Measurements from ENCODE around the gene ZNF580. TPM values are rescaled to one million over a fixed set of nuclear protein-coding genes. Genes with fewer than 3 reads are reported as not detected.

Gene ZNF580
- polyA plus RNA-seq, 1 donor = 39.9 TPM

DNA sequence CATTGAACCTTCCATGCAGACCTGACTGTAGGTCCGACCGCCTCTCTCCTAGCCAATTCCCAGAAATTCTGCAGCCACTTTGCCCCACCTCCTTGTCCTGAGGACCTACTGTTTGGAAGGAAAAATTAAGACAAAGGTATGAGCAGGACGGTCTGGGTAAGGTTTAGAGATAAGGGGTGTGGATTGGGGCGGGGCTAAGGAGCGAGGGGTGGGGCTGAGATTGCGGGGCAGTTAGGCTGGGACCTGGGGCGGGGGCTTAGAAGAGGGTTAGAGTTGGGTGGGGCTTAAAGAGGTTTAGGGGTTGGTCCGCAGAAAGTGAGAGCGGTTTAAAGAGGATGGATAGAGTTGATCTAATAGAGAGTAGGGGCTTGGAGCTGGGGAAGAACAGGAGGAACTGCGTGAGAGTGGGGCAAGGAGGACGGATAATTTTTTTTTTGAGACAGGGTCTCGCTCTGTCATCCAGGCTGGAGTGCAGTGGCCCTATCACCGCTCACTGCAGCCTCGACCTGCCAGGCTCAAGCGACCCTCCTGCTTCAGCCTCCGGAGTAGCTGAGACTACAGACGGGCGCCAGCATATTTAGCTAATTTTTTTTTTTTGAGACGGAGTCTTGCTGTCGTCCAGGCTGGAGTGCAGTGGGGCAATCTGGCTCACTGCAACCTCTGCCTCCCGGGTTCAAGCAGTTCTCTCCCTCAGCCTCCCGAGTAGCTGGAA, 37.1 kb upstream of the ZNF580 start:
- no peak for DNase-seq

DNA sequence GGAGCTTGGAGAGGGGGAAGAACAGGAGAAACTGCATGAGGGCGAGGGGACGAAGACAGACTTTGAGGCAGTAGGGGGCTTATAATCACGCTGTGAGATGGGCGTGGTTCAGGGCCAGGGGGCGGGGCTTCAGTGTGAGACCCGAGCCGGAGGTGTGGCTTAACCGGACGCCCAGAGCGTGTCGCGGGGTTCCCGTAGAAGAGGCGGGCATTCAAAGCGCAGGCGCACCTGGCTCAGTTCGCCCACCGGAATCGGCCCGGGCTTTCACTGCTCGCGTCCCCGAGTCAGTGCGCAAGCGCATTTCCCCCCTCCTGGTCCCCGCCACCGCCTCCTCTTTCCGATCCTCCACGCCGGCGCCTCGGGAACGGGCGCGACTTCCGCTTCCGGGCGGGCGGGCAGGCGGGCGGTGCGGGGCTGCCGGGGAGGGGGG, 35.6 kb upstream of the ZNF580 start:
- peak; percentile 97 for DNase-seq

DNA sequence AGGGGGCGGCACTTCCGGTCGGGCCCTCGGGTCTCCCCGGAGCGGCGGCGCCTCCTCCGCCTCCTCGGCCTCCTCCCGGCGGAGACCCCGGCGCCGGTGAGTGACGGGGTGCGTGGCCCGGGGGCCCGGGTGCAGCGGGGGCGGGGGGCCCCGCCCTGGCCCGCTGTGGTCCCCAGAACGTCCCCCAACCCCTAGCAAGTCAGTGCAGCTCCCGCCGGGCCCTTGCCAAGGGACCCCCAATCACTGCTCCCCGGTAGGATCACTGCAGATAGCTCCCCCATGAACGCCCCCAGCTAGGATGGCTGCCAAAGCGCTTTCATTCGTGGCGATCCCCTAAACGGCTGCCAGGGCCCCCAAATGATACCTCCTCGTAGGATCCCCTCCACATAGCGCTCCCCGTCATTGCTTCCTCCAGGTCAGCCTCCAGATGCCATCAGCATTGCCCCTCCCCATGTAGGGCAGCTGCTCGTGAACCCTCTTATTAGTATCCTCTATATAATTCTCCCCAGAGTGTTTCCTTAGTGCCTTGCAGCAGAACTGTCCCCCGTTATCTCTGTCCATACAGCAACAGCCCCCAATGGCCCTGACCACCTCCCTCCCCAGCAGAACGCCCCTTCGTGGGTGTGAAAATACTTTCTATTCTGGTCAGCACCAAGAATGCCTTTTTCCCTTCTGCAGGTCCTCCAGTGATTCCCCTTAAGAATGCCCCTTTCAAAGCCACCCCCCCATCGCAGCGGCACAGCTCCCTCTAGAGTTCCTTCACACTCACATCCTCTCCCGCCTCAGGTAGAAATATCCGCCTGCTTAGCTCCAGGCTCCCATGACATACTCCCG, 34.9 kb upstream of the ZNF580 start, which contains the start of gene ZNF865:
ZNF865 (plus strand) TSS at position 11 of the 834 bp plus-strand sequence. CDS start 7,972 bp downstream, outside the sequence.
- peak; percentile 86 for DNase-seq

DNA sequence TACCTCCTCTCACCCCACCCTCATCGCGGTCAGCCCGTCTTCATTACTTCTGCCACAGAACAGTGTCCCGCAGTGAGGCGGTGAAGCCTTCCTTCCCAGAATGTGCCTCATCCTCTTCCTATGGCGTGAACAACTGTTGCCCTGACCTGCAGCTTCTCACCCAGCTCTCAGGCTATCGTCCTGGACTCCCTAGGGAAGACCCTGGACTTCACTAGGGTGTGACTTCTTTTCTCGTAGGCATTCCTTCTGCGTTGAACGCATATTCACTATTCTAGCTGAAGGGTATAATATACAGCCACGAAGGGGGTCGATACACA, 34.4 kb upstream of the ZNF580 start:
- DNase-seq = no peak

DNA sequence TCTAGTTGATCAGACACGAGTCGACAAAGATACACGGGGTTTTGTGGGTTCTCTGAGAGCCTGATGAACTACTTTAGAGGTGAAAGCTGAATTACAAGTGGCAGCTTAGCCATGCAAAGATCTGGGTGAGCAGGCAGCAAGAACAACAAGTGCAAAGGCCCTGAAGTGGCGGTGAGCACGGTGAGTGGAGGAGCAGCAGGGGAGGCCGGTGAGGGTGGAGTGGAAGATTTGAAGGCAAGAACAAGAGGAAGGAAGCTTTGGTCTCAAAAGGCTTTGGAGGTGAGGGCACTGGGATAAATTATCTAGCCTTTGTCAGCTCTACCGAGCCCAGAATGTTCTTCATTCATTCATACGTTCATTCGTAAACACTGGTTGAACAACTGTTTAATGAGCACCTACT, 34.0 kb upstream of the ZNF580 start:
- no peak for DNase-seq

DNA sequence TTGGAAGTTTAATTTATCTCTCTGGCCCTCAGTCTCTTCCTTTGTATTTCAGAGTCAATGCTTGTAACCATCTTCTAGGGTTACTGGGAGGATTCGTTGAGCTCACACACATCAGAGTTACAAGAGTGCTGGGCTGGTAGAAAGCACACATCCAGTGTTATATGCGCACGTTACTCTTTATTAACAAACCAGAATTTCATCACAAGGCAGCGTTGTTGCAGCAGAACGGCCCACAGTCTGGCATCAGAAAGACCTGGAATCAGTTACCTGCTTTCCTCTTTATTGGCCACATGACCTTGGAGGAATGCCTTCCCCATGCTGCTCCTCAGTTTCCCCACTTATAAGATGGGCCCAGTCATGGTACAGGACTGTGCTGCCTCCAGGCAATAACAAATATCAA, 31.5 kb upstream of the ZNF580 start:
- no peak for DNase-seq

DNA sequence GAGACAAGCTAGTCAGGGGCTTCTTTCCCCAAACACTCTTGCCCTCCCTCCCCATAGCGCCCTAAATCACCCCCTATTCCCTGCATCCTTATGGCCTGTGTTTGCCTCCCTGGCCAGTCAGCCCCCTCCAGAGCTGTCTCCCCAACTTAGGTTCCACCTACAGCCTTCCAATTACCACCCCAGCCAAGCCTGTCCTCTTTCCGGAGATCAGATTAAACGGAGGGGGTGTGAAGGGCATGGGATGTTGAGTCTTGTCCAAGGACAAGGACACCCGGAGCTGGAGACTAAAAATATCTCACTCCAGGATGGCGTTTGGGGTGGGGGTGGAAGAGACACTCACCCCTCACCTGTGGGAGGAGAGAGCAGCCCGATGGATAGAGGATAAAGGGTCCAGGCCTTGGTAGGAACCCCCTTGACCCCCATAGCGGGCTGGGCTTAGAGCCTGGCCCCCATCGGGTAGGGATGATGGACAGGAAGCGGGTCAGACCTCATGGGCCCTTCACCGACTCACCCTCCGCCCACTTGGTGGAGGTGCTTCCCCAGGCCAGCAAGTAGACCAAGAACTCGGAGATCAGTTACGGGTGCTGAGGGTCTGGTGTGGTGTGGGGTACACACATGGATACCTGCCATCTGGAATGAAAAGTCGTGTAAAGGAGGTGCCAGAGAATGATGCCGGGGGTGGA, 29.4 kb upstream of the ZNF580 start:
- no peak for DNase-seq

DNA sequence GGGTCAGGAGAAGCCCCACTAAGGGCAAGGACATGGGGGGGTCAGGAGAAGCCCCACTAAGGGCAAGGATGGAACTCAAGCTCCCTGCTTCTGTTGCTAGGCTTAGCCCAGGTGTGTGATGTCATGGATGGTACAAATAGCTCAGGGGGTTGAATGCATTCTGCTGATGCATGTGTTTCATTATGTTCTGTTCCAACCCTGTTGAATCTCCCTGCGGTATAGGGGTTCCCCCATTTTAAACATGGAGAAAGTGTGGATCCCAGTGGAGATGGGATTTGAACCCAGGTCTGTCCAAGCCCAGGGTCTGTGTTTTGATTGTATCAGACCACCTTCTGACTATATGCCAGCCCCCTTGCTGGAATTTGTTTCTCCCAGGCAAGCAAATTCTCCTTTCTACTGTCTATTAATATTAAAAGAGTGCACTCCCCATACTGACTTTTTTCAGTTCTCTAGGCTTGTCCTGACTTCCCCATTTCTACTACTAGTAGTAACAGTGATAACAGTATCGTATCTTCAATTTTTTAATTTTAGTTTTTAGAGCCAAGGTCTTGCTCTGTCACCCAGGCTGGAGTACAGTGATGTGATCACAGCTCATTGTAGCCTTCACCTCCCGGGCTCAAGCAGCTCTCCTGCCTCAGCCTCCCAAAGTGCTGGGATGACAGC, 28.7 kb upstream of the ZNF580 start:
- DNase-seq = no peak

DNA sequence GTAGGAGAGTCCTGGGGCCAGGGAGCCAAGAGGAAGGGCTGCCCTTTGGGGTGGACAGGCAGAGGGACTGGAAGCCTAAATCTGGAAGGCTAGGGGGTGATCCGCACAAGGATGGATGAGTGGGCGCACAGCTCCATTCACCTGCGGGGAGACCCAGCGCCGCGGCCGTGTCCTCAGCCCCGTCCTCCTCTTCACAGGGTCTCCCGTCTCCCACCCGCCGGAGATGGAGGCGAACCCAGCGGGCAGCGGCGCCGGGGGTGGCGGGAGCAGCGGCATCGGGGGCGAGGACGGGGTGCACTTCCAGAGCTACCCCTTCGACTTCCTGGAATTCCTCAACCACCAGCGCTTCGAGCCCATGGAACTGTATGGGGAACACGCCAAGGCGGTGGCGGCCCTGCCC, 27.4 kb upstream of the ZNF580 start:
- DNase-seq = no peak

DNA sequence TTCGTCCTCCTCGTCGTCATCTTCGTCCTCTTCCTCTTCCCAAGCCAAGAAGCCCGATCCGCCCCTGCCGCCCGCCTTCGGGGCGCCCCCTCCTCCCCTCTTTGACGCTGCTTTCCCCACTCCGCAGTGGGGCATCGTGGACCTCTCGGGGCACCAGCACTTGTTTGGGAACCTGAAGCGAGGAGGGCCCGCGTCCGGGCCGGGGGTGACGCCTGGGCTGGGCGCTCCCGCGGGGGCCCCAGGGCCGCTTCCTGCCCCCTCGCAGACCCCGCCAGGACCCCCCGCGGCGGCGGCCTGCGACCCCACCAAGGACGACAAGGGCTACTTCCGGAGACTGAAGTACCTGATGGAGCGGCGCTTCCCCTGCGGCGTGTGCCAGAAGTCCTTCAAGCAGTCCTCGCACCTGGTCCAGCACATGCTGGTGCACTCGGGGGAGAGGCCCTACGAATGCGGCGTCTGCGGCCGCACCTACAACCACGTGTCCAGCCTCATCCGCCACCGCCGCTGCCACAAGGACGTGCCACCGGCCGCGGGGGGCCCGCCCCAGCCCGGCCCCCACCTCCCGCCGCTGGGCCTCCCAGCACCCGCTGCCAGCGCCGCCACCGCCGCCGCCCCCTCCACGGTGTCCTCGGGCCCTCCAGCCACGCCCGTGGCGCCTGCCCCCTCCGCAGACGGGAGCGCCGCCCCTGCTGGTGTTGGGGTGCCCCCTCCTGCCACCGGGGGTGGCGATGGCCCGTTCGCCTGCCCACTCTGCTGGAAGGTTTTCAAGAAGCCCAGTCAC, 26.7 kb upstream of the ZNF580 start:
- no peak for DNase-seq

DNA sequence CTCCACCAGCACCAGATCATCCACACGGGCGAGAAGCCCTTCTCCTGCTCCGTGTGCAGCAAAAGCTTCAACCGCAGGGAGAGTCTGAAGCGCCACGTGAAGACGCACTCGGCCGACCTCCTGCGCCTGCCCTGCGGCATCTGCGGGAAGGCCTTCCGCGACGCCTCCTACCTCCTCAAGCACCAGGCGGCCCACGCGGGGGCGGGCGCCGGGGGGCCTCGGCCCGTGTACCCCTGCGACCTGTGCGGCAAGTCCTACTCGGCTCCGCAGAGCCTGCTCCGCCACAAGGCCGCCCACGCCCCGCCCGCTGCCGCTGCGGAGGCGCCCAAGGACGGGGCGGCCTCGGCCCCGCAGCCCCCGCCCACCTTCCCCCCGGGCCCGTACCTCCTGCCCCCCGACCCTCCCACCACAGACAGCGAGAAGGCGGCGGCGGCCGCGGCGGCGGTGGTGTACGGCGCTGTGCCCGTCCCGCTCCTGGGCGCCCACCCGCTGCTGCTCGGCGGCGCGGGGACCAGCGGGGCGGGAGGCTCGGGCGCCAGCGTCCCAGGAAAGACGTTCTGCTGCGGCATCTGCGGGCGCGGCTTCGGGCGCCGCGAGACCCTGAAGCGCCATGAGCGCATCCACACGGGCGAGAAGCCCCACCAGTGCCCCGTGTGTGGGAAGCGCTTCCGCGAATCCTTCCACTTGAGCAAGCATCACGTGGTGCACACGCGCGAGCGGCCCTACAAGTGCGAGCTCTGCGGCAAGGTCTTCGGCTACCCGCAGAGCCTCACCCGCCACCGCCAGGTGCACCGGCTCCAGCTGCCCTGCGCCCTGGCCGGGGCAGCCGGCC, 25.9 kb upstream of the ZNF580 start:
- DNase-seq = no peak

DNA sequence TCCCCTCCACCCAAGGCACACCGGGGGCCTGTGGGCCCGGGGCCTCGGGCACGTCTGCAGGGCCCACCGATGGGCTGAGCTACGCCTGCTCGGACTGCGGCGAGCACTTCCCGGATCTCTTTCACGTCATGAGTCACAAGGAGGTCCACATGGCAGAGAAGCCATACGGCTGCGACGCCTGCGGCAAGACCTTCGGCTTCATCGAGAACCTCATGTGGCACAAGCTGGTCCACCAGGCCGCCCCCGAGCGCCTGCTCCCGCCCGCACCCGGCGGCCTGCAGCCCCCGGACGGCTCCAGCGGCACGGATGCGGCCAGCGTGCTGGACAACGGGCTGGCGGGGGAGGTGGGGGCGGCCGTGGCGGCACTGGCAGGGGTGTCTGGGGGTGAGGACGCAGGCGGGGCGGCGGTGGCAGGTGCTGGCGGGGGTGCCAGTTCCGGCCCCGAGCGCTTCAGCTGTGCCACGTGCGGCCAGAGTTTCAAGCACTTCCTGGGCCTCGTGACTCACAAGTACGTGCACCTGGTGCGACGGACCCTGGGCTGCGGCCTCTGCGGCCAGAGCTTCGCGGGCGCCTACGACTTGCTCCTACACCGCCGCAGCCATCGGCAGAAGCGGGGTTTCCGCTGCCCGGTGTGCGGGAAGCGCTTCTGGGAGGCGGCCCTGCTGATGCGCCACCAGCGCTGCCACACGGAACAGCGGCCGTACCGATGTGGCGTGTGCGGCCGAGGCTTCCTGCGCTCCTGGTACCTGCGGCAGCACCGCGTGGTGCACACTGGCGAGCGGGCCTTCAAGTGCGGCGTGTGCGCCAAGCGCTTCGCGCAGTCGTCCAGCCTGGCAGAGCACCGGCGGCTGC, 25.0 kb upstream of the ZNF580 start:
- no peak for DNase-seq

DNA sequence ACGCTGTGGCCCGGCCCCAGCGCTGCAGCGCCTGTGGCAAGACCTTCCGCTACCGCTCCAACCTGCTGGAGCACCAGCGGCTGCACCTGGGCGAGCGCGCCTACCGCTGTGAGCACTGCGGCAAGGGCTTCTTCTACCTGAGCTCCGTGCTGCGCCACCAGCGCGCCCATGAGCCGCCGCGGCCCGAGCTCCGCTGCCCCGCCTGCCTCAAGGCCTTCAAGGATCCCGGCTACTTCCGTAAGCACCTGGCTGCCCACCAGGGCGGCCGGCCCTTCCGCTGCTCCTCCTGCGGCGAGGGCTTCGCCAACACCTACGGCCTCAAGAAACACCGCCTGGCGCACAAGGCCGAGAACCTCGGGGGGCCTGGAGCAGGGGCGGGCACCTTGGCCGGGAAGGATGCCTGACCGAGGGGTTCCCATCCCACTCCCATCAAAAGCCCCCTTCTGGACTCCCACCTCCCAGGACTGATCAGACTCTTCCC, 24.4 kb upstream of the ZNF580 start:
- DNase-seq = no peak

DNA sequence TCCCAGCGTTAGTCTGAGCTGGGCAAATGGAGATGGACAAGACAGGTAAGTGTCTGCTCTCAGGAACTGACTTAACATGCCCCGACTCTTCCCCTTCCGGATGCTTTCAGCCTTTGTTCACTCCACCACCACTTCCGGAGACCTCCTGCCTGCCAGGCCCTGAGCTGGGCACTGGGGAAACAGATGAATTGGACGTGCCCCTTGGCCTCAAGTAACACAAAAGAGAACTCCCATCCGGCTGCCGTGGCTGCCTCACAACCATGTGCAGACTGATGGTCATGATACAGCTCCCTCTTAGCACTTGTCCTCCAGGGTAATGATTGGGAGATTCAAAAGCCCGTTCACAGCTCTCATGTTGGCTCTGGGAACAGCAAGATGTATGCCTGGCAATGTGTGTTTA, 23.4 kb upstream of the ZNF580 start:
- DNase-seq = no peak

DNA sequence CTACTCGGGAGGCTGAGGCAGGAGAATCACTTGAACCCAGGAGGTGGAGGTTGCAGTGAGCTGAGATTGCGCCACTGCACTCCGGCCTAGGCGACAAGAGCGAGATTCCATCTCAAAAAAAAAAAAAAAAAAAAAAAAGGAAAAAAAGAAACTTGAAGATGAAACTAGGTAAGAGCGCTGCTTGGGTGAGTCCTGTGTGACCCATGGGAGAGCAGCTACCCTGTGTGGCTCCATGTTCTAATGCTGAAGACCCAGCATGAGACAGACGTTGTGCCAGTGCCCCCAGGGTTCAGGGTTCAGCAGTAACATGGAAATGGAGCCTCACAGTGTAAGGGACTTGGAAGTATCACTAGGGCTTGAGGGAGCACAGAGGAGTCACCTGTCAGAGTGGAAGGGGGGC, 22.4 kb upstream of the ZNF580 start:
- no peak for DNase-seq

DNA sequence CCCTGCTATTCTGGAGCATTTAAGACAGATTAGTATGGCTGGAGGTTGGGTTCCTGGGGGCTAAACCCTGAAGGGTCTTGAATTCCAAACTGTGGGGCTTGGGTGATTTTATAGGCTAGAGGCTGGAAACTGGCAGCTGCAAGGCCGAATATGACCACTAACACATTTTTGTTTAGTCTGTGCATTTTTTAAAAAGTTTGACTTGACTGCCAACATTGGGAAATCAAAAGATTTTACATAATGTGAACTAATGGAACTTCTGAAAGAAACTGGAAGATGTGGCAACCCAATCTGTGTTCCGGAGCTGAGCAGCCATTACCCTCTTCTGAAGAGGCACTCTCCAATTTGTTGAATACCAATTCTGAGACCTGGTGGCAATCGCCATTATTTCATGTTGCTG, 21.5 kb upstream of the ZNF580 start:
- DNase-seq = no peak

DNA sequence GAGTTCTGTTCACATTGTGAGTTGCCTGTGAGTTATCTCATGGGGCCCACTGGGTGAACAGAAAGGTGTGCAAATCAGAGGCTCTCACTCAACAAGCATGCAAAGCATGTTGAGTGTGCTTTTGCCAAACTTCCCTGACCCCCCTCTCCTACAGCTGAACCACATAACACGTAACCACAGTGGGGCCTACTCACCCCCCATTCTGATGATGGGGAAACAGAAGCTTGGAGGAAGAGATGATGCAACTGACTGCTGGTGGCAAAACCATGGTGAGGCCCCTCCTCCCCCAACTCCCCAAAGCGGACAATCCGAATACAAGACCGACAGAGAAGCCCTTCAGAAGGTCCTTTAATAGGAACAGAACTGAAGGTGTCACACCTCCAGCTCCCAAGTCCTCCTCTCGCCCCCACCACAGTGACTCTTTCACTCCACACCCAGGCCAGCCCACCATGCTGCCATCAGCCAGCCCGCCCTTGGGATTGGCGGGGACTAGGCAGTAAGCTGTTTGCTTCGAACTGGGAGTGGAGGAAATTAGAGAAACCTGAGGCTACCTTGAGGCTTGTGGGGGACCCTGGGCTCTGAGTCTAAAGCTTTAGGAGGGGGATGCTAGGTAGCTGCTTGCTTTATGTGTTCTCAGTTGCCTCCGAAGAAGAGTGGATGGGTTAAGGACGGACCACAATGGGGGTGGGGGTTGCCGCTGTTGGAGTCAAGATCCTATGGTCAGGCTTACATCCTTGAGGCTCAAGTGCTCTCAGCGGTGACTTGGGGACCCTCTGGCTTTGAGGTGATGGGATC, 20.2 kb upstream of the ZNF580 start:
- no peak for DNase-seq

DNA sequence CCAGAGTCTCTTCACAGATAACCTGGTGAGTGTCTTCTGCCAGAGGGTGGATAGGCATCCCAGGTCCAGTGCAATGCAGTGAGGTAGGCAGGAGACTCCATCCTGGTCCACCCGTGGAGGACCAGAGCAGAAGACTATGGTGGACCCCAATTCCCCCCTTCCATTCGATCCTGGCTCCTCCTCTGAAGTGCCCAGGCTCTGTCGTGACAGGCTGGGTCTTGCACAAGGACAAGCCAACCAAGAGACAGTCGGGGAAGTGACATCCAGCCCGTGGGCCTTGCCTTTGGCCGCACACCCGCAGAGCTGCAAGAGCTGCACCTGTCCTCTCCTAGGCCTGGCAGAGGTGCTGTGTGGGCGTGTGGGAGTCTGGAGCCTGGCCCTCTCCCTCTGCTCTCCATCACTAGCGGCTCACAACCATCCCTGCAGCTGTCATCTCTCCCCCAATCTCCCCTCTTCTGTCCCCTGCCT, 19.6 kb upstream of the ZNF580 start:
- DNase-seq = no peak
